ENCODE results near the gene LRP5. TPM values are rescaled to one million over a fixed set of nuclear protein-coding genes. Genes with fewer than 3 reads are reported as not detected.
A peak's percentile ranks its signal among the peaks of the same experiment; 100 is the strongest.
"Not testable (repeated sequence)": the region's sequence is repeated elsewhere in the genome, so short reads cannot be mapped to it uniquely, and the experiment has no call there.

Gene LRP5
- polyA plus RNA-seq, 3 donors = 0.23 to 0.29 TPM; not detected in 1

GRCh38 chr11:68432874-68433273 lies 120.5 kb downstream of the LRP5 start:
- Histone ChIP-seq H3K4me1 (ENCODE audit: control insufficient read depth in 1 of 2, insufficient read depth in 2 of 2, low read length in 2 of 2) (peaks cover 10 to 11% of the 10 kb centered on the region in 2 donors), H3K4me2 (replicated peaks; ENCODE audit: extremely low read depth, low read length, poor library complexity, severe bottlenecking) (no peak overlapping the region), H3K27ac (ENCODE audit: low read depth in 1 of 2, low read length in 2 of 2) (no peak overlapping the region), H3K9ac (ENCODE audit: insufficient read depth, low read length, poor library complexity, severe bottlenecking) (no peak overlapping the region), H3K79me2 (ENCODE audit: insufficient read depth, low read length) (no peaks in the 10 kb centered on the region), H4K20me1 (ENCODE audit: insufficient read depth, low read length) (no peaks in the 10 kb centered on the region), H3K4me3 (replicated peaks in 1 of 3; ENCODE audit: low read depth in 2 of 3, low read length in 3 of 3) (no peak overlapping the region), H3K9me3 (replicated peaks in 1 of 2; ENCODE audit: control insufficient read depth in 1 of 2, insufficient read depth in 1 of 2, low read length in 2 of 2) (peaks cover 12 to 23% of the 10 kb centered on the region in 2 donors), H3K27me3 (ENCODE audit: control insufficient read depth in 2 of 2, insufficient read depth in 2 of 2, low read length in 2 of 2) (no peaks in the 10 kb centered on the region), H3K36me3 (replicated peaks in 1 of 2; ENCODE audit: control insufficient read depth in 1 of 2, insufficient read depth in 2 of 2, low read length in 2 of 2) (no peaks in the 10 kb centered on the region), H2AFZ (ENCODE audit: insufficient read depth, low read depth, low read length, poor library complexity, severe bottlenecking) (no peak overlapping the region)
- no peak overlapping the region for H3K27ac Mint-ChIP-seq
- peaks cover 0 to 9% of the 10 kb centered on the region in 2 donors for H3K36me3 Mint-ChIP-seq
- no peak for TF ChIP-seq CTCF (IDR thresholded peaks at IDR 0.05)
- 97% methylated on average over 16 of the region's 17 CpGs for WGBS (ENCODE audit: insufficient coverage)
- peaks cover 0 to 1% (median 0%) of the 10 kb centered on the region in 3 donors for H3K27me3 Mint-ChIP-seq (ENCODE audit: low read depth in 3 of 3)
- intact Hi-C loops (cut with micrococcal nuclease) = no loop called here
- peaks cover 9% of the 10 kb centered on the region for H3K4me1 Mint-ChIP-seq
- peaks cover 18 to 25% (median 20%) of the 10 kb centered on the region in 7 donors for H3K9me3 Mint-ChIP-seq
- DNase-seq = no peak
- no peak overlapping the region for H3K4me3 Mint-ChIP-seq

GRCh38 chr11:68433541-68433940 lies 121.2 kb downstream of the LRP5 start:
- H3K4me3 Mint-ChIP-seq = no peak overlapping the region
- Histone ChIP-seq H3K36me3 (replicated peaks in 1 of 2; ENCODE audit: control insufficient read depth in 1 of 2, insufficient read depth in 2 of 2, low read length in 2 of 2) (no peaks in the 10 kb centered on the region), H3K79me2 (ENCODE audit: insufficient read depth, low read length) (no peaks in the 10 kb centered on the region), H3K4me1 (ENCODE audit: control insufficient read depth in 1 of 2, insufficient read depth in 2 of 2, low read length in 2 of 2) (peaks cover 10 to 12% of the 10 kb centered on the region in 2 donors), H3K9me3 (replicated peaks in 1 of 2; ENCODE audit: control insufficient read depth in 1 of 2, insufficient read depth in 1 of 2, low read length in 2 of 2) (peaks cover 12 to 17% of the 10 kb centered on the region in 2 donors), H3K9ac (ENCODE audit: insufficient read depth, low read length, poor library complexity, severe bottlenecking) (no peak overlapping the region), H2AFZ (ENCODE audit: insufficient read depth, low read depth, low read length, poor library complexity, severe bottlenecking) (no peak overlapping the region), H3K27me3 (ENCODE audit: control insufficient read depth in 2 of 2, insufficient read depth in 2 of 2, low read length in 2 of 2) (no peaks in the 10 kb centered on the region), H3K4me3 (replicated peaks in 1 of 3; ENCODE audit: low read depth in 2 of 3, low read length in 3 of 3) (no peak overlapping the region), H4K20me1 (ENCODE audit: insufficient read depth, low read length) (no peaks in the 10 kb centered on the region), H3K4me2 (replicated peaks; ENCODE audit: extremely low read depth, low read length, poor library complexity, severe bottlenecking) (no peak overlapping the region), H3K27ac (ENCODE audit: low read depth in 1 of 2, low read length in 2 of 2) (no peak overlapping the region)
- H3K27ac Mint-ChIP-seq = no peak overlapping the region
- intact Hi-C loops (cut with micrococcal nuclease) = no loop called here
- H3K36me3 Mint-ChIP-seq = peaks cover 0 to 9% of the 10 kb centered on the region in 2 donors
- 96% methylated on average over 31 of the region's 31 CpGs for WGBS (ENCODE audit: insufficient coverage)
- peaks cover 10% of the 10 kb centered on the region for H3K4me1 Mint-ChIP-seq
- peaks cover 16 to 20% (median 18%) of the 10 kb centered on the region in 7 donors for H3K9me3 Mint-ChIP-seq
- peaks cover 0 to 1% (median 0%) of the 10 kb centered on the region in 3 donors for H3K27me3 Mint-ChIP-seq (ENCODE audit: low read depth in 3 of 3)
- DNase-seq = no peak
- no peak for TF ChIP-seq CTCF (IDR thresholded peaks at IDR 0.05)

GRCh38 chr11:68434159-68434558 lies 121.8 kb downstream of the LRP5 start:
- H2AFZ ChIP-seq (ENCODE audit: insufficient read depth, low read depth, low read length, poor library complexity, severe bottlenecking); H3K4me3 Mint-ChIP-seq; H3K36me3 Mint-ChIP-seq; DNase-seq; H3K9ac ChIP-seq (ENCODE audit: insufficient read depth, low read length, poor library complexity, severe bottlenecking); H3K36me3 ChIP-seq (replicated peaks in 1 of 2; ENCODE audit: control insufficient read depth in 1 of 2, insufficient read depth in 2 of 2, low read length in 2 of 2); H3K4me1 Mint-ChIP-seq; H3K79me2 ChIP-seq (ENCODE audit: insufficient read depth, low read length); H3K27ac ChIP-seq (ENCODE audit: low read depth in 1 of 2, low read length in 2 of 2); H4K20me1 ChIP-seq (ENCODE audit: insufficient read depth, low read length); H3K27me3 ChIP-seq (ENCODE audit: control insufficient read depth in 2 of 2, insufficient read depth in 2 of 2, low read length in 2 of 2); intact Hi-C loops (cut with micrococcal nuclease); H3K27me3 Mint-ChIP-seq (ENCODE audit: low read depth in 3 of 3); H3K4me2 ChIP-seq (replicated peaks; ENCODE audit: extremely low read depth, low read length, poor library complexity, severe bottlenecking); H3K4me3 ChIP-seq (replicated peaks in 1 of 3; ENCODE audit: low read depth in 2 of 3, low read length in 3 of 3): not testable (repeated sequence)
- 100% methylated on average over 2 of the region's 5 CpGs for WGBS (ENCODE audit: insufficient coverage)
- Mint-ChIP-seq H3K9me3 (peaks cover 12 to 16% (median 14%) of the 10 kb centered on the region in 7 donors), H3K27ac (peak overlapping the region in 2 of 7 donors; percentile 41 to 63)
- Histone ChIP-seq H3K4me1 (ENCODE audit: control insufficient read depth in 1 of 2, insufficient read depth in 2 of 2, low read length in 2 of 2) (peaks cover 10 to 12% of the 10 kb centered on the region in 2 donors), H3K9me3 (replicated peaks in 1 of 2; ENCODE audit: control insufficient read depth in 1 of 2, insufficient read depth in 1 of 2, low read length in 2 of 2) (peaks cover 10 to 11% of the 10 kb centered on the region in 2 donors)

Data from CD14-positive monocyte (primary cell).